ENCODE results near the gene DCAF12L2. TPM values are rescaled to one million over a fixed set of nuclear protein-coding genes. Genes with fewer than 3 reads are reported as not detected.

Gene DCAF12L2
- total RNA-seq, 4 donors from 2014 or later, result 0.66 to 1.4 (median 1.0) TPM; not detected in 1

- Histone ChIP-seq H3K27ac (replicated peaks in 1 of 4) (no peak overlapping the region), H3K4me3 (no peak overlapping the region), H3K27me3 (no peaks in the 10 kb centered on the region), H3K4me1 (no peaks in the 10 kb centered on the region), H3K36me3 (no peaks in the 10 kb centered on the region), H3K9me3 (no peaks in the 10 kb centered on the region)
- intact Hi-C loops (cut with DNase I), result no loop called here
- no peak for DNase-seq (ENCODE audit: extremely low spot score)
- 15% methylated on average over 2 of the region's 2 CpGs for WGBS
- no peak for TF ChIP-seq EP300 (IDR thresholded peaks at IDR 0.05)
- no peak for TF ChIP-seq POLR2AphosphoS5 (IDR thresholded peaks at IDR 0.05)
- no peak for TF ChIP-seq POLR2A (IDR thresholded peaks at IDR 0.05; ENCODE audit: low read depth)
- TF ChIP-seq, protein P1, sequence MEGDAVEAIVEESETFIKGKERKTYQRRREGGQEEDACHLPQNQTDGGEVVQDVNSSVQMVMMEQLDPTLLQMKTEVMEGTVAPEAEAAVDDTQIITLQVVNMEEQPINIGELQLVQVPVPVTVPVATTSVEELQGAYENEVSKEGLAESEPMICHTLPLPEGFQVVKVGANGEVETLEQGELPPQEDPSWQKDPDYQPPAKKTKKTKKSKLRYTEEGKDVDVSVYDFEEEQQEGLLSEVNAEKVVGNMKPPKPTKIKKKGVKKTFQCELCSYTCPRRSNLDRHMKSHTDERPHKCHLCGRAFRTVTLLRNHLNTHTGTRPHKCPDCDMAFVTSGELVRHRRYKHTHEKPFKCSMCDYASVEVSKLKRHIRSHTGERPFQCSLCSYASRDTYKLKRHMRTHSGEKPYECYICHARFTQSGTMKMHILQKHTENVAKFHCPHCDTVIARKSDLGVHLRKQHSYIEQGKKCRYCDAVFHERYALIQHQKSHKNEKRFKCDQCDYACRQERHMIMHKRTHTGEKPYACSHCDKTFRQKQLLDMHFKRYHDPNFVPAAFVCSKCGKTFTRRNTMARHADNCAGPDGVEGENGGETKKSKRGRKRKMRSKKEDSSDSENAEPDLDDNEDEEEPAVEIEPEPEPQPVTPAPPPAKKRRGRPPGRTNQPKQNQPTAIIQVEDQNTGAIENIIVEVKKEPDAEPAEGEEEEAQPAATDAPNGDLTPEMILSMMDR (IDR thresholded peaks at IDR 0.05), result no peak
These were observed 41.4 kb downstream of the DCAF12L2 start for GRCh38 chrX:126124721-126125120.
